GM23338 (cell line): ENCODE measurements around the gene ST3GAL4. TPM values are rescaled to one million over a fixed set of nuclear protein-coding genes. Genes with fewer than 3 reads are reported as not detected.

Experiments used
- ATAC-seq: fragments of 200-7000 bp; cut with Tn5 transposase; 3 replicates; pipeline ENCODE4 v1.9.1; 2020
- DNase-seq: peaks from one replicate; pipeline ENCODE4 v3.0.0-alpha.2; 2015; ENCODE audit warnings: low spot score
- H2AFZ ChIP-seq: fragments of 200-600 bp; sonication (generic); 2 replicates; pipeline ENCODE4 v1.8.0; 2016; ENCODE audit warnings: antibody characterized with exemption, mild to moderate bottlenecking, moderate library complexity
- H3F3A ChIP-seq: fragments of 200-600 bp; sonication (generic); replicated peaks from 2 replicates; pipeline ENCODE4 v1.8.0; 2017; ENCODE audit warnings: antibody characterized with exemption, mixed run types, low read depth
- H3K27ac ChIP-seq: fragments of 200-600 bp; sonication (generic); 2 replicates; pipeline ENCODE4 v1.6.1; 2016; ENCODE audit warnings: low read depth
- H3K27me3 ChIP-seq: fragments of 200-600 bp; sonication (generic); 2 replicates; pipeline ENCODE4 v1.8.0; 2016; ENCODE audit warnings: mild to moderate bottlenecking, mixed run types, moderate library complexity; ENCODE audit not compliant: insufficient read depth
- H3K36me3 ChIP-seq: fragments of 200-600 bp; sonication (generic); 2 replicates; pipeline ENCODE4 v1.8.0; 2016; ENCODE audit warnings: mild to moderate bottlenecking; ENCODE audit not compliant: insufficient read depth
- H3K4me1 ChIP-seq: fragments of 200-600 bp; sonication (generic); 2 replicates; pipeline ENCODE4 v1.8.0; 2016; ENCODE audit warnings: mild to moderate bottlenecking, moderate library complexity; ENCODE audit not compliant: insufficient read depth
- H3K4me2 ChIP-seq: fragments of 200-600 bp; sonication (generic); 2 replicates; pipeline ENCODE4 v1.7.1; 2017; ENCODE audit warnings: mixed run types
- H3K4me3 ChIP-seq: fragments of 200-600 bp; sonication (generic); 2 replicates; pipeline ENCODE4 v1.6.1; 2016; ENCODE audit warnings: mixed run types
- H3K79me2 ChIP-seq: fragments of 200-600 bp; sonication (generic); replicated peaks from 2 replicates; pipeline ENCODE4 v1.8.0; 2017; ENCODE audit warnings: mild to moderate bottlenecking; ENCODE audit not compliant: insufficient read depth
- H3K9me2 ChIP-seq: fragments of 200-600 bp; sonication (generic); 2 replicates; pipeline ENCODE4 v1.8.0; 2017; ENCODE audit not compliant: insufficient read depth
- H4K20me1 ChIP-seq: fragments of 200-600 bp; sonication (generic); replicated peaks from 2 replicates; pipeline ENCODE4 v1.8.0; 2017; ENCODE audit warnings: mild to moderate bottlenecking; ENCODE audit not compliant: insufficient read depth
- H3K27ac Mint-ChIP-seq: 2 replicates; pipeline ENCODE4 v1.8.0; 2020; ENCODE audit warnings: inconsistent platforms, mild to moderate bottlenecking, moderate library complexity, mixed read lengths
- H3K27me3 Mint-ChIP-seq: 3 replicates; pipeline ENCODE4 v1.8.0; 2022; ENCODE audit warnings: low read depth, mild to moderate bottlenecking, moderate library complexity, mixed read lengths, inconsistent platforms; ENCODE audit not compliant: insufficient read depth, poor library complexity
- H3K36me3 Mint-ChIP-seq: 3 replicates; pipeline ENCODE4 v1.8.0; 2021; ENCODE audit warnings: low read depth, mild to moderate bottlenecking, inconsistent platforms, moderate library complexity, mixed read lengths
- H3K4me1 Mint-ChIP-seq: 3 replicates; pipeline ENCODE4 v1.8.0; 2020; ENCODE audit warnings: mild to moderate bottlenecking, inconsistent platforms, mixed read lengths
- H3K4me3 Mint-ChIP-seq: 3 replicates; pipeline ENCODE4 v1.8.0; 2021; ENCODE audit warnings: moderate library complexity, mild to moderate bottlenecking, inconsistent platforms, mixed read lengths
- H3K9me3 Mint-ChIP-seq: 3 replicates; pipeline ENCODE4 v1.8.0; 2020; ENCODE audit warnings: moderate library complexity, mild to moderate bottlenecking, inconsistent platforms, mixed read lengths
- CREB1 ChIP-seq: fragments of 250-450 bp; sonication (Bioruptor Pico); IDR thresholded peaks from 2 replicates; pipeline ENCODE4 v1.5.0; 2020; ENCODE audit warnings: low read depth, mild to moderate bottlenecking, moderate library complexity
- CTCF ChIP-seq, 2 experiments: fragments of 200-600 bp in 1 of 2; sonication (generic) in 1 of 2; conservative IDR thresholded peaks; 2 replicates each; pipeline versions ENCODE4 v1.5.1 to v1.6.1; 2016 to 2017; ENCODE audit warnings: antibody characterized with exemption in 2 of 2, low read depth in 2 of 2, mild to moderate bottlenecking in 2 of 2, moderate library complexity in 1 of 2
- EZH2 ChIP-seq: fragments of 200-600 bp; sonication (generic); IDR thresholded peaks from one replicate; pipeline ENCODE4 v1.8.0; 2017; ENCODE audit warnings: antibody characterized with exemption, mild to moderate bottlenecking, low read depth; ENCODE audit not compliant: unreplicated experiment
- ZNF462 ChIP-seq: fragments of 250-450 bp; sonication (Bioruptor Pico); IDR thresholded peaks from 2 replicates; pipeline ENCODE4 v1.5.0; 2020; ENCODE audit warnings: mild to moderate bottlenecking, moderate library complexity
- polyA plus RNA-seq: library from polyadenylated mRNA; unstranded; fragments of >200 nt; fragmentation: Nextera tagmentation; extraction: Ambion mirVana; gene quantifications from 2 replicates; pipeline ENCODE4 v1.2.1, GENCODE V29; 2016
- total RNA-seq: library from RNA; depleted of rRNA; stranded (reverse); fragments of >200 nt; shearing (Covaris generic); gene quantifications from 2 replicates; pipeline ENCODE4 v1.2.3, GENCODE V29; 2014

The ST3GAL4 gene
- total and polyA plus RNA-seq, 2 experiments from 2014 or later: 10.1 to 28.0 TPM

- TF ChIP-seq ZNF462 (CRISPR knock-in tag) (no peak), CREB1 (CRISPR knock-in tag) (no peak)
These were observed 55.2 kb downstream of the ST3GAL4 start (continued) for GRCh38 chr11:126410649-126411048.

- ATAC-seq (no peak), DNase-seq (peak; percentile 44)
- Histone ChIP-seq H3K27me3 (no peaks in the 10 kb centered on the region), H3K79me2 (no peaks in the 10 kb centered on the region), H3K9me2 (no peaks in the 10 kb centered on the region), H3K27ac (no peak overlapping the region), H3K36me3 (no peaks in the 10 kb centered on the region), H3F3A (no peaks in the 10 kb centered on the region), H3K4me3 (no peak overlapping the region), H3K4me2 (no peak overlapping the region), H3K4me1 (peaks cover 8% of the 10 kb centered on the region; the same call in 1 of the 2 replicates), H4K20me1 (no peaks in the 10 kb centered on the region), H2AFZ (no peak overlapping the region)
- H3K27me3 Mint-ChIP-seq: peaks cover 12% of the 10 kb centered on the region
- H3K9me3 Mint-ChIP-seq: no peaks in the 10 kb centered on the region
- H3K4me3 Mint-ChIP-seq: no peak overlapping the region
- H3K4me1 Mint-ChIP-seq: peaks cover 8% of the 10 kb centered on the region
- no peak overlapping the region for H3K27ac Mint-ChIP-seq
- peak; percentile 31 to 52 for TF ChIP-seq CTCF (conservative IDR thresholded peaks at IDR 0.05; ENCODE audit: low read depth in 2 of 2)
- TF ChIP-seq EZH2: no peak
- H3K36me3 Mint-ChIP-seq: peaks cover 22% of the 10 kb centered on the region
These were observed 56.5 kb downstream of the ST3GAL4 start for GRCh38 chr11:126411971-126412381.
